Activated T-cell treated with anti-CD3 and anti-CD28 coated beads, Interleukin-2, amount 50 U/mL, for 72 hours (primary cell): ENCODE data around the gene SLC38A8. TPM values are rescaled to one million over a fixed set of nuclear protein-coding genes. Genes with fewer than 3 reads are reported as not detected.
A peak's percentile ranks its signal among the peaks of the same experiment; 100 is the strongest.

Source experiments
- ATAC-seq, 2 donors: fragments of 150-1000 bp; cut with Tn5 transposase; replicated peaks in 1 of 2; 2 replicates each; pipeline ENCODE4 v1.10.0; 2021; ENCODE audit warnings: moderate library complexity in 2 of 2, mild to moderate bottlenecking in 1 of 2
- DNase-seq, 2 donors: peaks; one replicate each; pipeline ENCODE4 v3.0.0; 2021 to 2022; ENCODE audit warnings: mixed read lengths in 1 of 2
- H3K27ac Mint-ChIP-seq: one replicate; pipeline ENCODE4 v1.8.0; 2022; ENCODE audit warnings: mild to moderate bottlenecking, moderate library complexity, mixed read lengths
- H3K27me3 Mint-ChIP-seq: one replicate; pipeline ENCODE4 v1.8.0; 2022; ENCODE audit warnings: low read depth, mixed read lengths
- H3K36me3 Mint-ChIP-seq, 2 donors: one replicate each; pipeline ENCODE4 v1.8.0; 2022; ENCODE audit warnings: mixed read lengths in 2 of 2, mild to moderate bottlenecking in 1 of 2; ENCODE audit not compliant: insufficient read depth in 2 of 2
- H3K4me1 Mint-ChIP-seq: one replicate; pipeline ENCODE4 v1.8.0; 2022; ENCODE audit warnings: low read depth, mixed read lengths
- H3K4me3 Mint-ChIP-seq, 2 donors: one replicate each; pipeline ENCODE4 v1.8.0; 2022; ENCODE audit warnings: mild to moderate bottlenecking in 2 of 2, mixed read lengths in 2 of 2, moderate library complexity in 2 of 2
- H3K9me3 Mint-ChIP-seq, 2 donors: one replicate each; pipeline ENCODE4 v1.8.0; 2022; ENCODE audit warnings: mixed read lengths in 2 of 2
- total RNA-seq, 2 donors: library from RNA; stranded (reverse); gene quantifications; one replicate each; pipeline ENCODE4 v1.2.3, GENCODE V29; 2022

The SLC38A8 gene
- total RNA-seq, 2 donors from 2014 or later: not detected

DNA sequence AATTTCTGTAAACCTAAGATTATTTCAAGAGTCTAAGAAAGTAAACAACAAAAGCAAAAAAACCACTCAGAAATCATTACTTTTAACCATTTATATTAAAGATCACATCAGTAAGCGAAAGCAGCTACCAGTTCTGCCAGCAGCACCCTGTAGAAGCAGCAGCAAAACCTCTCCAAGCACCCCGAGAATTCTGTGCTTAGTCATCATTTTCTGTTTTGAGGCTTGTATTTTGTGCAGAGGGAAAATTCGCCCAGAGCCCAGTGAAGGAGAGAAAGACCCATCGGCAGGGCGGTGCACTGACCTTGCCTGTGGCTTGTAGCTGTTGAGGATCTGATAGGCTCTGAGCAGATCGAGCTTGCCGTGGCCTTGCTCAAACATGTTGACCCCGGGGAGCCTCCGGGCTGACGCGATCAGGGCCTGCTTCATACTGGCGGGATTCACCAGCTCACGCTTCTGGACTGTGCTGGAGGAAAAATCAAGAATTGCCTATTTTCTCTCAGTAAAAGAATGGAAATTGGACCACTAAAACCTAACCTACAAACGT lies 38.9 kb upstream of the SLC38A8 start:
- Mint-ChIP-seq H3K27ac (no peak overlapping the region), H3K36me3 (peaks cover 6 to 21% of the 10 kb centered on the region in 2 donors), H3K4me3 (no peak overlapping the region), H3K27me3 (no peaks in the 10 kb centered on the region), H3K9me3 (no peaks in the 10 kb centered on the region), H3K4me1 (peaks cover 16% of the 10 kb centered on the region)
- ATAC-seq: no peak
- no peak for DNase-seq

DNA sequence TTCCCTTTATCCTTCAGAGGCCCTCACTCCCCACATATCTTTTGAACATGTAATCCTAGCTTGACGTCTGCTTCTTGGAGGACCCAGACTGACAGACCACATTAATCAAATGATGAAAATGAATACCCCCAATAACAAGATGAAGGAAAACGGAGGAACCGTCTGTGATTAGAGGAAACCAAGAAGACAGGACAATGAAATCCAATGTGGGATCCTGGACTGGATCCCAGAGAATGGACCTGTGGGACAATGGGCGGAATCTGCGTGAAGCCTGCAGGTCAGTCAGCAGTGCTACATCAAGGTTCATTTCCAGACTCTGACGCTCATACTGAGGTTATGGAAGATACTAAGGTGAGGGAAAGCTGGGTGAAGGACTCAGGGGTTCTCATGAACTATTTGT lies 38.2 kb upstream of the SLC38A8 start:
- H3K4me1 Mint-ChIP-seq: peaks cover 10% of the 10 kb centered on the region
- ATAC-seq (no peak), DNase-seq (no peak)
- peaks cover 2 to 18% of the 10 kb centered on the region in 2 donors for H3K36me3 Mint-ChIP-seq
- H3K4me3 Mint-ChIP-seq: no peak overlapping the region
- H3K27me3 Mint-ChIP-seq: no peaks in the 10 kb centered on the region
- H3K27ac Mint-ChIP-seq: no peak overlapping the region
- no peaks in the 10 kb centered on the region for H3K9me3 Mint-ChIP-seq

DNA sequence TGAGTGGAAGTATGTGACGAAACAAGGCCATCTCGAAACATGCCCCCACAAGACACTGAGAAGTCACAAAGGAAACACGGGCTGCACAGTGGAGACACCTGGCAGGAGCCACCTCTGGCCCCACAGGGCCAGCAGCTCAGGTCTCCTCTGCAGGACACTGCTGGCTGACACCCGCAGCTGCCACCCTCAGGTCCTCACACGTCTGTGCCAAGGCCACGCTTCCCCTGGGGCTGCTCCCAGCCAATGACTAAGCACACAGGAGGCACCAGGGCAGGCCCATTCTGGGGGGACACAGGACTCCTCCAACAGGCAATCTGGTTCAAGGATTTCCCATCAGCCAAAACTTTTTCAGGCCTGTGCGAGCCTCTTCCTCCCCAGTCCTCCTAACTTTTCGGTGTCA lies 37.8 kb upstream of the SLC38A8 start:
- no peak overlapping the region for H3K27ac Mint-ChIP-seq
- ATAC-seq: no peak
- H3K27me3 Mint-ChIP-seq: no peaks in the 10 kb centered on the region
- H3K4me1 Mint-ChIP-seq: peaks cover 9% of the 10 kb centered on the region
- no peak for DNase-seq
- peaks cover 2 to 19% of the 10 kb centered on the region in 2 donors for H3K36me3 Mint-ChIP-seq
- H3K4me3 Mint-ChIP-seq: no peak overlapping the region
- no peaks in the 10 kb centered on the region for H3K9me3 Mint-ChIP-seq

DNA sequence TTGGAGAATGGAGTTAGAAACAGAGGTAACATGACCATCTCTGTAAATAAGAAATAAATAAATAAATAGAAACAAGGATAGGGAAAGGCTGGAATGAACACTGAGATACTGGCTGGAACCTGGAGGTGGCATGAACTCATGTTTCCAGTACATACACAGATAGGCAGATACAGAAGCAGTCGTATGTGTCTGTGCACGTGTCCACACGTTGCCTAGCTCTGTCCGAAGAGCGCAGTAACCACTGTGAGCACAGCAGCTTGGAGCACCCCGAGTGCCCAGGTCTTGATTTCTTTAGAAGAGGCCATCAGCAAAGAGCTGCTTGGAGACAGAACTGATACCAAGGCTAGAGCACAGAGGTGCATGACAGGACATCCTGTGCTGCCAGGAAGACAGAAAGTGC lies 37.1 kb upstream of the SLC38A8 start:
- DNase-seq (no peak), ATAC-seq (no peak)
- Mint-ChIP-seq H3K27me3 (no peaks in the 10 kb centered on the region), H3K27ac (peak overlapping the region; percentile 41), H3K4me3 (no peak overlapping the region), H3K4me1 (peaks cover 2% of the 10 kb centered on the region), H3K9me3 (no peaks in the 10 kb centered on the region), H3K36me3 (peaks cover 2 to 23% of the 10 kb centered on the region in 2 donors)

DNA sequence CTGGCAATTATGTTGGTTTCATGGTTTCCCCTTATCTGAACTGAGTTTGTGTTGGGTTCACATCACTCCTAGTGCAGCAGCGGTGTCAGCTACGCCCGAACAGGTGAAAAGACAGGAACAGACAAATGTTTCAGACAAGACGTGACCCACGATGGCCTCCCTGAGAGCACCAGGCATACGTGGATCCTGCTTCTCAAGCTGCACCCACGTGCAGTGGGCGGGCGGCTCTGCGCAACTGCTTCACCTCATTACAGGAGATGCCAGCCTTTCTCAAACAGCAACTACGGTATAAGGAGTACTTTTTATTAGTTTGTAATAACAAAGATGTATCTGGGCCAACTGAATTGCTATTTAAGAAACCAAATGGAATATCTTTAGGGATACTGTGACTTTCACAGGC lies 32.8 kb upstream of the SLC38A8 start:
- no peak for DNase-seq
- H3K27ac Mint-ChIP-seq: no peak overlapping the region
- H3K4me1 Mint-ChIP-seq: no peaks in the 10 kb centered on the region
- no peaks in the 10 kb centered on the region for H3K9me3 Mint-ChIP-seq
- peaks cover 0 to 19% of the 10 kb centered on the region in 2 donors for H3K36me3 Mint-ChIP-seq
- H3K27me3 Mint-ChIP-seq: no peaks in the 10 kb centered on the region
- no peak overlapping the region for H3K4me3 Mint-ChIP-seq
- no peak for ATAC-seq

DNA sequence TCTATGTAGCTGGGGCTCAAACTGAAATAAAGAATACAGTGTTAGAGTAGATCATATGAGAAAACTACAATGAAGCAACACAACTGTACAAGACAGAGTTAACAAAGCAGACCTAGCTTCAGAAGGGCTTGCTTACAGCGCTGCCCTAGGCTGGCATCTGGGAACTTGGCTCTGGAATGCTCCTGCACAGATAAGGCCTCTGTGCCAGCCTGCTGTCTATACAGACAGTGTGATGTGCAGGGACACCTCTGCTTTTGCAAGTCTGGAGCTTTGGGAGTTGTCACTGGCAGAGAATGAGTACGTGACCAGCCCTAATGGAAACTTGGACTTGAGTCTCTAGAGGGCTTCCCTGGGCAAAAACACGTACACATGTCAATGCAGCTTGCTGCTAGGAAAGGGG lies 32.1 kb upstream of the SLC38A8 start:
- Mint-ChIP-seq H3K36me3 (peaks cover 0 to 19% of the 10 kb centered on the region in 2 donors), H3K4me3 (no peak overlapping the region), H3K9me3 (no peaks in the 10 kb centered on the region), H3K4me1 (no peaks in the 10 kb centered on the region), H3K27me3 (no peaks in the 10 kb centered on the region), H3K27ac (no peak overlapping the region)
- ATAC-seq (no peak), DNase-seq (no peak)

GRCh38 chr16:84072014-84072413 lies 29.4 kb upstream of the SLC38A8 start:
- DNase-seq (no peak), ATAC-seq (no peak)
- no peaks in the 10 kb centered on the region for H3K27me3 Mint-ChIP-seq
- H3K4me1 Mint-ChIP-seq: no peaks in the 10 kb centered on the region
- peaks cover 0 to 22% of the 10 kb centered on the region in 2 donors for H3K36me3 Mint-ChIP-seq
- no peak overlapping the region for H3K4me3 Mint-ChIP-seq
- H3K9me3 Mint-ChIP-seq: no peaks in the 10 kb centered on the region
- H3K27ac Mint-ChIP-seq: no peak overlapping the region

DNA sequence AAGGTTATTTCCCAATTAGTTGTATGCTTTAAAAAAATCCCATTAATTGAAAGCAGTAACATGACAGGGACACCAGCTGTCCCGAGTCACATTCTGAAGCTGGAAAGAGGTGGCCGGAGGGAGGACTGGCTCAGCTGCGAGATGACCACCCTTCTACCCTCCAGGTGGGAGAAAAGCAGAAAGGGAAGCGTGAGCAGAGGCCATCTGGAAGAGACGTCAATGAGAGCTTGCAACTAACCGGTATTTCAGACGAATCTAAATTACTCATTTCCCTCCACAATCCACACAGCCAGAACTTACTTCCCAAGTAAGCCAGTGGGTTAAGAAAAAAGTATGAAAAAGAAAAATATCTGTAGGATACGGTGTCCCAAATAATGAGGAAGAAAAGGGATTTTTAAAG lies 28.5 kb upstream of the SLC38A8 start:
- DNase-seq (no peak), ATAC-seq (no peak)
- no peak overlapping the region for H3K27ac Mint-ChIP-seq
- no peaks in the 10 kb centered on the region for H3K27me3 Mint-ChIP-seq
- H3K36me3 Mint-ChIP-seq: peaks cover 0 to 17% of the 10 kb centered on the region in 2 donors
- H3K4me3 Mint-ChIP-seq: no peak overlapping the region
- H3K9me3 Mint-ChIP-seq: no peaks in the 10 kb centered on the region
- no peaks in the 10 kb centered on the region for H3K4me1 Mint-ChIP-seq

DNA sequence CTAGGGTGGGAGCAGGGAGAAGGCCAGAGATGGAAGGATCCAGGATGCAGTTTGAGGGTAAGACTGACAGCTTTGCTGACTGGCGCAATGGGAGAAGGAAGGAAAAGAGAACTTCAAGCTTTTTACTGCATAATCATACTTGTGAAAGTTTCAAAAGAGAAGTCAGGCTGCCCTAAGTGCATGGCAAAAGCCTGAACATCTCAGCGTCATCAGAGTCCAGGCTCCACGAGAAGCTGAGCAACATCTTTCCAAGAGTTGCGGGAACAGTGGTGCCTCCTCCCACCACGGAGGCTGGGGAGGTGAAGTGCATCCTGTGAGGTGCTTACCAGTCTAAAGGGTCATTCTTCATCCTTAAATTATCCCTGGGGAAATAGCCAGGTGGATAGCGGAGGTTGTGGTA lies 26.9 kb upstream of the SLC38A8 start:
- Mint-ChIP-seq H3K4me1 (no peaks in the 10 kb centered on the region), H3K27ac (no peak overlapping the region), H3K9me3 (no peaks in the 10 kb centered on the region)

GRCh38 chr16:84068783-84069462 lies 26.3 kb upstream of the SLC38A8 start:
- DNase-seq (no peak), ATAC-seq (no peak)
- peaks cover 0 to 15% of the 10 kb centered on the region in 2 donors for H3K36me3 Mint-ChIP-seq
- H3K9me3 Mint-ChIP-seq: no peaks in the 10 kb centered on the region
- H3K27me3 Mint-ChIP-seq: no peaks in the 10 kb centered on the region
- no peak overlapping the region for H3K27ac Mint-ChIP-seq
- H3K4me1 Mint-ChIP-seq: no peaks in the 10 kb centered on the region
- H3K4me3 Mint-ChIP-seq: no peak overlapping the region

More for the DNA sequence above, 26.9 kb upstream of the SLC38A8 start:
- DNase-seq: no peak
- Mint-ChIP-seq H3K36me3 (peaks cover 0 to 15% of the 10 kb centered on the region in 2 donors), H3K4me3 (no peak overlapping the region), H3K27me3 (no peaks in the 10 kb centered on the region)
- no peak for ATAC-seq

GRCh38 chr16:84068041-84068440 lies 25.4 kb upstream of the SLC38A8 start:
- no peak for ATAC-seq
- peaks cover 0 to 20% of the 10 kb centered on the region in 2 donors for H3K36me3 Mint-ChIP-seq
- H3K4me3 Mint-ChIP-seq: no peak overlapping the region
- H3K27ac Mint-ChIP-seq: no peak overlapping the region
- no peaks in the 10 kb centered on the region for H3K27me3 Mint-ChIP-seq
- no peak for DNase-seq
- H3K4me1 Mint-ChIP-seq: peaks cover 8% of the 10 kb centered on the region
- no peaks in the 10 kb centered on the region for H3K9me3 Mint-ChIP-seq

DNA sequence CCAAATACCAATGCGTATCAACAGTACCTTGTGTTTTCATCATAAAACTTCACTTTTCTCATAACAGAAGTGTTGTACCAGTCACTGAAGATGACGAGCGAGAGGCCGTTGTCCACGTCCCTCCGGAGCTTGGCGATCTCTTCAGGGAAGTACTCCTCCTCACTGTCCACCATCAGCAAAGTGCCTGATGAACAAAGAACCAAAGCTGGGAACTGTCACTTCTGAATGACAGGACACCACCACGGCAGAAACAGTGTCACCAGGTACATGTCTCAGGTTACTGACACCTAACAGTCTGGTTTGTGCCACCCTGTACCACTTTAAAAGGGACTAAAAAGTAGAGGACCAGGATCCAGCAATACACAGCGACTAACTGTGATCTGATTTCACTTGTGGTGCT lies 25.0 kb upstream of the SLC38A8 start:
- Mint-ChIP-seq H3K9me3 (no peaks in the 10 kb centered on the region), H3K36me3 (peaks cover 0 to 22% of the 10 kb centered on the region in 2 donors), H3K27ac (no peak overlapping the region), H3K4me1 (peaks cover 10% of the 10 kb centered on the region), H3K27me3 (no peaks in the 10 kb centered on the region), H3K4me3 (no peak overlapping the region)
- ATAC-seq: no peak
- DNase-seq: no peak

DNA sequence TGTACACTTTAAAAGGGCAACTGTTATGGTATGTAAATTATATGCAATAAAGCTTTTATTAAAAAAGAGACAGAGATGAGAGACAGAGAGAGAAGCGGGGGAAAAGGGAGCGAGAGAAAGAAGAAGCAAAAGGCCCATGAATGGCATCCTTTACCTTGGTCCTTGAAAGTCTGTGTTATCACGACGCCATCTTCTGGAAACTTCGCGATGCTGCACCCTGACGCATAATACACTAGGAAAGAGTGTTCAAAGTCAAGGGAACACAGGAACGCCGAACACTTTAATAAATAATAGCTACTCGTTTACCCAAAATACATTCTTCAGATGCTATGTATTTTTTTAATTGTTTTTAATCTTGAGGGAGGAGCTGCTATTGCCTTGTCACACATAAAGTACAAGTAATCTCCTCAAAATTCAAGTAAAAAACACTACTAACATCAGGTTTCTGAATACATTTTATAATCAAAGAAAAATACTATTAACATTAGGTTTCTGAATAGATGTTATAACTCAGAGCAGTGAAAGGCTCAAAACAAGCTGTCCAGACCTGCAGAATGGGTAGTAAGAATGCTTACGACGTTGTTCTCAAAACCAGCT lies 23.0 kb upstream of the SLC38A8 start:
- no peaks in the 10 kb centered on the region for H3K9me3 Mint-ChIP-seq
- peaks cover 10% of the 10 kb centered on the region for H3K4me1 Mint-ChIP-seq
- H3K27me3 Mint-ChIP-seq: no peaks in the 10 kb centered on the region
- peaks cover 0 to 18% of the 10 kb centered on the region in 2 donors for H3K36me3 Mint-ChIP-seq
- ATAC-seq (peak; percentile 39 to 45), DNase-seq (peak; percentile 31 to 44)
- H3K27ac Mint-ChIP-seq: no peak overlapping the region
- H3K4me3 Mint-ChIP-seq: no peak overlapping the region
